Effector memory CD8-positive, alpha-beta T cell (primary cell): Measurements from ENCODE around the gene MYBPC1.
"Not testable (repeated sequence)": the region's sequence is repeated elsewhere in the genome, so short reads cannot be mapped to it uniquely, and the experiment has no call there.

Experiments
- ATAC-seq: fragments of 150-1000 bp; cut with Tn5 transposase; replicated peaks from 2 replicates; pipeline ENCODE4 v1.10.0; 2021; ENCODE audit warnings: mild to moderate bottlenecking, moderate library complexity
- DNase-seq, 3 experiments: peaks; one replicate each; pipeline ENCODE4 v3.0.0; 2021
- H3K27ac Mint-ChIP-seq, 2 donors: one replicate each; pipeline ENCODE4 v1.8.0; 2022; ENCODE audit warnings: mild to moderate bottlenecking in 2 of 2, mixed read lengths in 2 of 2, moderate library complexity in 2 of 2
- H3K27me3 Mint-ChIP-seq, 2 donors: one replicate each; pipeline ENCODE4 v1.8.0; 2022; ENCODE audit warnings: mixed read lengths in 2 of 2
- H3K36me3 Mint-ChIP-seq: one replicate; pipeline ENCODE4 v1.8.0; 2022; ENCODE audit warnings: mild to moderate bottlenecking, moderate library complexity, mixed read lengths; ENCODE audit not compliant: insufficient read depth
- H3K4me1 Mint-ChIP-seq, 2 donors: one replicate each; pipeline ENCODE4 v1.8.0; 2022; ENCODE audit warnings: low read depth in 2 of 2, mixed read lengths in 2 of 2
- H3K4me3 Mint-ChIP-seq, 2 donors: one replicate each; pipeline ENCODE4 v1.8.0; 2022; ENCODE audit warnings: mild to moderate bottlenecking in 2 of 2, mixed read lengths in 2 of 2, moderate library complexity in 2 of 2
- H3K9me3 Mint-ChIP-seq, 2 donors: one replicate each; pipeline ENCODE4 v1.8.0; 2022; ENCODE audit warnings: mixed read lengths in 2 of 2

Gene MYBPC1

DNA sequence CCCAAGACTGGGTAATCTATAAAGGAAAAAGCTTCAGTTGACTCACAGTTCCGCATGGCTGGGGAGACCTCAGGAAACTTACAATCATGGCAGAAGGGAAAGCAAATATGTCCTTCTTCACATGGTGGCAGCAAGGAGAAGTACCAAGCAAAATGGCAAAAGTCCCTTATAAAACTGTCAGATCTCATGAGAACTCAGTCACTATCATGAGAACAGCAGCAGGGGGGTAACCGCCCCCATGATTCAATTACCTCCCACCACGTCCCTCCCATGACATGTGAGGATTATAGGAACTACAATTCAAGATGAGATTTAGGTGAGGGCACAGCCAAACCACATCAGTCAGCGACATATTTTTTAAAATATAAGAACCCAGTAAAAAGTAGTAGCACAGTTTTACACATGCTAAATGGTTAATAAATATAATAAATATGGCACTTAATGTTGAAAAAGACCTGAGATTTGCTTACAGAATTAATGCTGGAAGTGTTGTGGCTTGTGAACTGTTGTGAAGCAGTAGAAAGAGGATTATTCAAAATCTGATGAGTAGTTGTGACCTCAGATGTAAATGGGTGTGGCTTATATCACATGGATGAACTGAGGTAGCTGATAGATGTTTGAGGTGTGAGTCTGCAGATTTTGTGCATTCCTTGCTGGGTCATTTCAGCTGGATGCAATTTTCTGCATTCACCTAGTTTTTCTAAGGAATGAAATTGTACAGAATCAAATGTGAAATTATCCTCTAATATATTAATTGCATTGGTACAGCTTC, 55.8 kb downstream of the MYBPC1 start:
- Mint-ChIP-seq H3K4me1 (no peaks in the 10 kb centered on the region), H3K36me3 (no peaks in the 10 kb centered on the region), H3K4me3 (no peak overlapping the region), H3K27me3 (peaks cover 39 to 59% of the 10 kb centered on the region in 2 donors), H3K9me3 (no peaks in the 10 kb centered on the region), H3K27ac (no peak overlapping the region)
- DNase-seq (no peak), ATAC-seq (no peak)

DNA sequence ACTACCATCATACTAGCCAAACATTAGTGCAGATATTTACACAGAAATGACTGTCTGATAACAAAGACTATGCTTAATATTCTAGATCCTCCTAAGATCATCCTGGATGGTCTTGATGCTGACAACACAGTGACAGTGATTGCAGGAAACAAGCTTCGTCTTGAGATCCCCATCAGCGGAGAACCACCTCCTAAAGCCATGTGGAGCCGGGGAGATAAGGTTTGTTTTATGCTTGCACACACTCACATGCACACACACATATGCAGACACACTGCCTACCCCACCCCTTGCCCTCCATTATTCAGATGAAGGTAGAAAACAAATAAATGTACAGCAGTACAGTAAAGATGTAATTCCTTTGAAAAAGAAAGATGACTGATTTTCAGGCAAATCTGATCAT, 58.3 kb downstream of the MYBPC1 start:
- no peak for DNase-seq
- Mint-ChIP-seq H3K4me3 (no peak overlapping the region), H3K4me1 (no peaks in the 10 kb centered on the region), H3K9me3 (no peaks in the 10 kb centered on the region), H3K27ac (no peak overlapping the region), H3K27me3 (peaks cover 39 to 59% of the 10 kb centered on the region in 2 donors), H3K36me3 (no peaks in the 10 kb centered on the region)
- no peak for ATAC-seq

DNA sequence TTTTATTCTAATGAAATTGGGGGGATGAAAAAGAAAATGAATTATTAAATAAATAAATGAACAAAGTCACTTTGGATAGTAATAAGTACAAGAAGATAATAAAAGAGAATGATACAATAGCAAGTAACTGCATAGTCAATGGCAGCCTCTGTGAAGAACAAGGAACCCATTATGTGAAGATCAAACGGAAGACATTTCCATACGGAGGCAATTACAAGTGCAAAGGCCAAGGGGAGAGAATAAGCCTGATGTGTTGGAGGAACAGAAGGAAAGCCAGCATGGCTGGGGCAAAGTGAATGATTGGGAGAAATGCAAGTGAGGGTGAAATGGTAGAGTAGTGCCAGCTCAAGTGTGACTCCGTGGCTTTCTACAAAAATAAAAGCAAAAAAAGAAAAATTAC, 58.7 kb downstream of the MYBPC1 start:
- Mint-ChIP-seq H3K27ac (no peak overlapping the region), H3K36me3 (no peaks in the 10 kb centered on the region), H3K27me3 (peaks cover 39 to 59% of the 10 kb centered on the region in 2 donors), H3K4me1 (no peaks in the 10 kb centered on the region), H3K9me3 (no peaks in the 10 kb centered on the region), H3K4me3 (no peak overlapping the region)
- ATAC-seq (no peak), DNase-seq (no peak)

DNA sequence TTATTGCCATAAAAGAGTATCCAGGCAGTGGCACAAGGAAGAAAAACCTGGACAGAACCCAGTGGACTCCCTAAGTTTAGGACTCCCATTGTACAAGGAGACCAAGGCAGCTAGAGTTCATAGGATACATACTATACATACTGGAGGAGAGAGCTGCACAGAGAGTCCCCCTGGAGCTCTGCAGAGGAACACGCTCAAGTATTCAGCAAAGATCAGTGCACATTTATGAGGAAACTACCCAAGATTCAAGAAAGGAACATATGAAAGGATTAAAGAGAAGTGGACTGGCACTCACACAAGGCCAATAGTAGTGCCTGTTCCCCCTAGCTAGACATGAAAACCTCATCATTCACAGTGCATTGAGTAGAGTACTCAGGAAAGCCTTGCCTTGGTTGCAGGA, 59.7 kb downstream of the MYBPC1 start:
- ATAC-seq (no peak), DNase-seq (no peak)
- H3K27me3 Mint-ChIP-seq: peaks cover 36 to 54% of the 10 kb centered on the region in 2 donors
- no peaks in the 10 kb centered on the region for H3K36me3 Mint-ChIP-seq
- H3K9me3 Mint-ChIP-seq: no peaks in the 10 kb centered on the region
- no peak overlapping the region for H3K27ac Mint-ChIP-seq
- H3K4me3 Mint-ChIP-seq: no peak overlapping the region
- no peaks in the 10 kb centered on the region for H3K4me1 Mint-ChIP-seq

DNA sequence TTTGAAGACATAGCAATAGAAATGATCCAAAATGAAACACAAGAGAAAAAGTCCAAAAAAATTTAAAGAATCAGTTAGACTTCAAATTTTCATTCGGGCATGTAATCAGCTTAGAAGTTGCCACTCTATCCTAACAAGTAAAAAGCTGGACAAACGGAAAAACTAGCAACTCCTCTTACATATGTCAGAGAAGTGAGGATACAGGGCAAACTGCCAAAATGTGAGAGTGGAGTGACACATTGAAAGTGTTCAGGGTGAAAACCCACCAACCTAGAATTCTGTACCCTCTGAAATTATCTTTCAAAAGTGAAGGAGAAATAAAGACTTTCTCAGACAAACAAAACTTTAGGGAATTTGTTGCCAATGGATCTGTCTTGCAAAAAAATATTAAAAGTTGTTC, 60.6 kb downstream of the MYBPC1 start:
- H3K4me3 Mint-ChIP-seq: no peak overlapping the region
- H3K9me3 Mint-ChIP-seq: no peaks in the 10 kb centered on the region
- DNase-seq (no peak), ATAC-seq (no peak)
- no peaks in the 10 kb centered on the region for H3K36me3 Mint-ChIP-seq
- H3K27me3 Mint-ChIP-seq: peaks cover 27 to 44% of the 10 kb centered on the region in 2 donors
- no peak overlapping the region for H3K27ac Mint-ChIP-seq
- H3K4me1 Mint-ChIP-seq: no peaks in the 10 kb centered on the region

DNA sequence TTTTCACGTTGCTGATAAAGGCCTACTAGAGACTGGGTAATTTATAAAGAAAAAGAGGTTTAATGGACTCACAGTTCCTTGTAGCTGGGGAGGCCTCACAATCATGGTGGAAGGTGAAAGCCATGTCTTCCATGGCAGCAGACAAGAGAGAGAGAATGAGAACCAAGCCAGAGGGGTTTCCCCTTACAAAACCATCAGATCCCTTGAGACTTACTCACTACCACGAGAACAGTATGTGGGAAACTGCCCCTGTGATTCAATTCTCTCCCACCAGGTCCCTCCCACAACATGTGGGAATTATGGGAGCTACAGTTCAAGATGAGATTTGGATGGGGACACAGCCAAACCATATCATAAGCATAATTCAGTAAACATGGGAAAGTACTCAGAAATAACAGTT, 65.9 kb downstream of the MYBPC1 start:
- not testable (repeated sequence) for H3K4me1 Mint-ChIP-seq, H3K27ac Mint-ChIP-seq

DNA sequence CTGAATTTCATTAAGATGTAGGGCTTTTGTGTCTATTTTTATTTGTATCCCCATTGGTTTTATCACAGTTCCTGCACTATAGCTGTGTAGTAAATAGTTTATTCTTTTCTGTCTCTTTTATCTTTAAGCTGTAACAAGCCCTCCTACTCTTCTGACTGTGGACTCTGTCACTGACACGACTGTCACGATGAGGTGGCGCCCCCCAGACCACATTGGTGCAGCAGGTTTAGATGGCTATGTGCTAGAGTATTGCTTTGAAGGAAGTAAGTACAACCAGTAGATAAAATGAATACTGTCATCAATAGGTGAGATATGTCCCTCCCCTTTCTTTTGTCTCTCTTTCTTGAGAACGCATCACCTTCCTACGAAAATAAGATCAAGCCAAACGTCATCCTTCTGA, 68.5 kb downstream of the MYBPC1 start:
- no peaks in the 10 kb centered on the region for H3K36me3 Mint-ChIP-seq

More for the DNA sequence above, 65.9 kb downstream of the MYBPC1 start:
- DNase-seq, H3K4me3 Mint-ChIP-seq, H3K36me3 Mint-ChIP-seq, ATAC-seq, H3K27me3 Mint-ChIP-seq, H3K9me3 Mint-ChIP-seq: not testable (repeated sequence)

DNA sequence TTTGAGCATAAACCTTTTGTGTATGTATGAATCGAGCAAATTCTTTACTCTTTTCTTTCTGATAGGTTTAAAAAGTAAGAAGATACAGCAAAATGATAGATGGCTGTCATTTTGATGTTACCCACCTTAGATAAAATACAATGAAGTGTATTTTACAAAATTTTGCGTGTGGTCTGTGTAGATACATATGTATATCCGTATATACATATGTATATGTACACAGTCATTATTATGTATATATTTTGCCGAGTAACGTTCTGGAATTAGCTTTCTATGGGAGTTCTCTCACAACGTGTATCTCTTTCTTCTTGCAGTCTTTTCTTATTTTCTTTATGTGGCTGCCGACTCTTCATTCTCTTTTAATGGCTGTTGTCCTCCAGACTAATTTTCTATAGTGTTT, 70.2 kb downstream of the MYBPC1 start:
- H3K27ac Mint-ChIP-seq: peak overlapping the region in 1 of 2 donors; percentile 0
- H3K27me3 Mint-ChIP-seq: peaks cover 13% of the 10 kb centered on the region in 2 donors
- ATAC-seq: no peak
- H3K36me3 Mint-ChIP-seq: no peaks in the 10 kb centered on the region
- no peak overlapping the region for H3K4me3 Mint-ChIP-seq
- no peak for DNase-seq
- no peaks in the 10 kb centered on the region for H3K9me3 Mint-ChIP-seq
- H3K4me1 Mint-ChIP-seq: peaks cover under 1% of the 10 kb centered on the region in 2 donors

More for the DNA sequence above, 68.5 kb downstream of the MYBPC1 start:
- ATAC-seq (no peak), DNase-seq (no peak)
- Mint-ChIP-seq H3K27me3 (peaks cover 13% of the 10 kb centered on the region in 2 donors), H3K9me3 (no peaks in the 10 kb centered on the region), H3K4me1 (no peaks in the 10 kb centered on the region), H3K27ac (no peak overlapping the region), H3K4me3 (no peak overlapping the region)

DNA sequence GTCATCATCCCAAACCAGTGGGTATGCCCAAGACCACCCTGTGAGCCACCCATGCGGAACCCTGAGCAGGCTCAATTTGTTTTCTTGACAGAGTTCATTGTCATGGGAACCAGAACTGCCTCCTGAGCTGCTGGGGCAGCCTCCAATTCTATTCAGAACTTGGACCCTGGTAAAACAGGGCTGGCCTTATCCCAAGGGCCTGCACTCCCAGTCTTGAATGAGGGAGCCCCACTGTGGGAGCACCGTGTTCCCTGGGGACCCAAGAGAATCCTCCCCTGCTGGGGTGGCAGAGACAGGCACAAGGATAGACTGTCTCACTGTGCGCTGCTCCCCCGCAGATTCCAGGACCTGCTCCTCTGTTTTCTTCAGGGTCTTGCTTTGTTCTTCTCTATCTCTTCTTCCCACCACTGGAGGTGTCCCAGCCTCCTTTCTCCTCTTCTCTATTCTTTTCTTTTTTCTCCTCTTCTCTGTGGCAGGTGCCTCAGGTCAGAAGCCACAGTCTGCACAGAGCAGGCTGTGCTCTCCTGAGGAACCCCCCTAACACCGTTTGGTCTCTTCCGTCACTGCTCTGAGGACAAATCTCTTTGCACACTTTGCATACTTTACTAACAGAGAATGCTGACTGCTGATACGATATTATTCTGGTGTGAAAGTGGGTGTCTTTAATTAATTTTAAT, 71.4 kb downstream of the MYBPC1 start:
- no peak for ATAC-seq
- Mint-ChIP-seq H3K4me1 (peaks cover 5 to 7% of the 10 kb centered on the region in 2 donors), H3K36me3 (no peaks in the 10 kb centered on the region), H3K4me3 (no peak overlapping the region), H3K27me3 (peaks cover 13% of the 10 kb centered on the region in 2 donors), H3K27ac (no peak overlapping the region), H3K9me3 (no peaks in the 10 kb centered on the region)
- DNase-seq: no peak

DNA sequence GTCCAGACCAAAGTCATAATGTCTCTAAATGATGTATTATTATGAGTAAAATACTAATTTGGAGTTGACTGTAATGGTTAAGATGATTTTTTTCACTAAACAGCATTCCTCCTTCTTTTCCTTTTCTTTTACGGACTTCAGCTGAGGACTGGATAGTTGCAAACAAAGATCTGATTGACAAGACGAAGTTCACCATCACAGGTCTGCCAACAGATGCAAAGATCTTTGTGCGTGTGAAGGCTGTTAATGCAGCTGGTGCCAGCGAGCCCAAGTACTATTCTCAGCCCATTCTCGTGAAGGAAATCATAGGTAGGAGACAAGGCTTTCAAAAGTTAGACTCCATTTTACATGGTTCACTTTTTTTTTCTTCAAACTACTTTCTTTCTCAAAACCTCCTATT, 72.8 kb downstream of the MYBPC1 start:
- no peaks in the 10 kb centered on the region for H3K36me3 Mint-ChIP-seq
- H3K9me3 Mint-ChIP-seq: no peaks in the 10 kb centered on the region
- H3K27ac Mint-ChIP-seq: no peak overlapping the region
- DNase-seq (no peak), ATAC-seq (no peak)
- H3K4me3 Mint-ChIP-seq: no peak overlapping the region
- peaks cover 13% of the 10 kb centered on the region in 2 donors for H3K27me3 Mint-ChIP-seq
- peaks cover 16 to 19% of the 10 kb centered on the region in 2 donors for H3K4me1 Mint-ChIP-seq

DNA sequence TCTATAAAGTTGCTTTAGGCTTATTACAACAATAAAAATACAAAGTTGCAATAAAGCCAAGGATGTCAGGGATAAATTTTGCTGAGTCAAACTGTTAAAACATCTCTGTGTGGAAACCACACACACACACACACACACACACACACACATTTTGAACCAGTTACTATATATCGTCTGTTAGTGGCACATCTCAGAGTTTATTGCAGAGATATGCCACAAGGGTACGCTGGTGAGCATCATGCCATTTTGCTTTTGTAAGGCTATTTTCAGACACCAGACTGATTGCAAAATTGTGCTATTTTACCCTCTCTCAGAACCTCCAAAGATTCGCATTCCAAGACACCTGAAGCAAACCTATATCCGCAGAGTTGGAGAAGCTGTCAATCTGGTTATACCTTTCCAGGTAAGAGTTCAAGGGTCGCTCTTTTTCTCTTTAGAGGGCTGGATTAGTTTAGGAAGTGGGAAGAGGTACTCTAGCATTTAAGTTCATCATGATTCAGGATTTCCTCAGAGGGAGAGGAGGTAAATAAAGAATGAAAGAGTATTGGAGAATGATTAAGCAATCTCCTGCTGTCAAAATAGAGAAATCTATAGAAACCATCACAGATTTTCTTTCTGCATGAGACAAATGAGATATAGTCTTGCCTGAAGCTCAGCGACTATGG, 75.4 kb downstream of the MYBPC1 start:
- peak overlapping the region in 1 of 2 donors; percentile 25 for H3K27ac Mint-ChIP-seq
- ATAC-seq: peak; percentile 75
- DNase-seq: peak; percentile 40 to 52 (median 43)
- peaks cover 10 to 13% of the 10 kb centered on the region in 2 donors for H3K27me3 Mint-ChIP-seq
- H3K4me3 Mint-ChIP-seq: no peak overlapping the region
- H3K9me3 Mint-ChIP-seq: no peaks in the 10 kb centered on the region
- no peaks in the 10 kb centered on the region for H3K36me3 Mint-ChIP-seq
- H3K4me1 Mint-ChIP-seq: peaks cover 16 to 19% of the 10 kb centered on the region in 2 donors

DNA sequence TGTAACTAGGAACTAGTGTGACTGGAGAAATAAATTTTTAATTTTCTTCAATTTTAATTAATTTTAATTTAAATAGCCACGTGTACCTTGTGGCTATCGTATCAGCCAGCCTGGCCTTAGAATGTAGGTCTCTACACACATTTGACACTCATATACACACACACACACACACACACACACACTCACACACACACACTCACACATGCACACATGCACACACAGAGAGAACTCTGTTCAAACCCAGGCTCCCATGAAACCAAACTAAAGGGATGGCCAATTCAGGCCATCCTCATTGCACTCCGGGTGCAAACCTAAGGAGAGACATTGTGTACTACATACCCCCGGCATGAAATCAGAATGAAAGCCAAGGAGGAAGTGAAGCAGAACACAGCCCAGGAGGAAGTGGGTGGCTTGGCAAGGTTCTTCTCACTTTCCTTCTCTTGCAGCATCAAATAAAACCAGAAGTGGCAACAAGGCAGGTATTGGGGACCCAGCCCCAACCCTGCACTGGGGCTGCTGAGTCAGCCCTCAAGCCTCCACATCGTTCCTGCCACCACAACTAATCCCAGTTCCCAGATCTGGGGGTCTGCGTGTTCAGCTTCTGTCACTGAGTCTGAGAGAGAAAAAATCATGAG, 76.5 kb downstream of the MYBPC1 start:
- DNase-seq: peak; percentile 35 to 38 (median 35)
- peak; percentile 85 for ATAC-seq
- peak overlapping the region; percentile 10 to 80 for H3K27ac Mint-ChIP-seq
- H3K36me3 Mint-ChIP-seq: no peaks in the 10 kb centered on the region
- peak overlapping the region; percentile 56 to 60 for H3K4me3 Mint-ChIP-seq
- H3K9me3 Mint-ChIP-seq: no peaks in the 10 kb centered on the region
- peaks cover 0 to 4% of the 10 kb centered on the region in 2 donors for H3K27me3 Mint-ChIP-seq
- peaks cover 16 to 19% of the 10 kb centered on the region in 2 donors for H3K4me1 Mint-ChIP-seq

DNA sequence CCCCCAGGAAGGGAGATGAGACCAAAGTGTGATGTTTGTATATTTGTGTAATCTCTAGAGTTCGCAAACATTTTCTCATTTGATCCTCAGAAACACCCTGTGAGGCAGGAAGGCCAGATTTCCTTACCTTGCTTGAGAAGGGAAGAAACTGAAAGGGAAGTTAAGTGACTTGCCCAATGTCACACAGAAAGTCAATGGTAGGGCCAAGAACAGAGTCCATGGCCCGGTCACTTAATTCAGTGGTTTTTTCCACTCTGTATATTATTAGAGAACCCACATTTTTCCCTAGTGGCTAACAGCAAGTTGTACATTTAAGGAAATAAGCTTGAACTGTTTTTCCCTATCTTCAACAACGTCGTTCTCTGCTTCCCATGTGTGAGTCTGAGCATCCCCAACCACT, 77.1 kb downstream of the MYBPC1 start:
- Mint-ChIP-seq H3K4me3 (peak overlapping the region; percentile 56 to 60), H3K9me3 (no peaks in the 10 kb centered on the region), H3K36me3 (no peaks in the 10 kb centered on the region), H3K27me3 (no peaks in the 10 kb centered on the region), H3K4me1 (peaks cover 16 to 19% of the 10 kb centered on the region in 2 donors), H3K27ac (peak overlapping the region; percentile 10 to 80)
- DNase-seq: no peak
- peak; percentile 2 for ATAC-seq
